ENCODE data around the gene GPR156.

DNA sequence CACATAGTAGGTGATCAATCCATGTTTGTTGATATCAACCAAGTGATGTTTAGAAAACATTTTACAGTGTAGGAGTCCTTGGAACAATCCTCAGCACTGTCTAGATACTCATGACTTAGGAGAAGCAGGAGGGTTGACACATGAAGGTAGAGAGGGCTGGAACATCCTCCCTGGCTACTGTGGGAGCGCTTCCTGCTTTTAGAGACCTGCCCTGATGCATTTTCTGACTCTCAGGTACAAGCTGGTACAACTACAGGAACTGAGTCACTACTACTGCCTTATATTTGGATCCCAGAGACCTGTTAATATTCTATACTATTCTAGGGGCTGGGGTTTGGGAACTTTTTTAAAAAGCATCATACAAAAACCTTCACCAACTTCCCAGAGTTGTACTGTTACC is 20.1 kb downstream of the GPR156 start:
- TF ChIP-seq EZH2 (IDR thresholded peaks at IDR 0.05; ENCODE audit: insufficient read depth, poor library complexity, severe bottlenecking) (no peak), EZH2phosphoT487 (IDR thresholded peaks at IDR 0.05; ENCODE audit: insufficient read depth, low read depth) (no peak)
